HepG2 (cell line): Measurements from ENCODE around the gene ZNF616. TPM values are rescaled to one million over a fixed set of nuclear protein-coding genes. Genes with fewer than 3 reads are reported as not detected.

ENCODE experiments used
- ATAC-seq: fragments of 200-7000 bp; cut with Tn5 transposase; 3 replicates; pipeline ENCODE4 v1.9.1; 2020; ENCODE audit warnings: mild to moderate bottlenecking, moderate library complexity
- BruUV-seq: library from RNA; stranded (reverse); fragments of 400-500 nt; replicated peaks from 2 replicates; lab custom pipeline; 2021; lab: Mats Ljungman, UMichigan
- CTCF ChIA-PET: fragments of 300-600 bp; formaldehyde crosslinking; extraction: SDS; loops from one replicate; lab custom pipeline; 2021; ENCODE audit warnings: low total read pairs, inconsistent platforms, low intra/inter-chr PET ratio; lab: Yijun Ruan, JAX
- POLR2A ChIA-PET: fragments of 350-600 bp; sonication (Branson Sonifier 250); formaldehyde crosslinking; loops from one replicate; lab custom pipeline; 2020; ENCODE audit warnings: antibody characterized with exemption, inconsistent platforms; lab: Yijun Ruan, JAX
- DNase-seq: peaks from one replicate; pipeline ENCODE4 v3.0.0-alpha.2; 2015; ENCODE audit warnings: low spot score
- FAIRE-seq: peaks from 3 replicates; lab custom pipeline; 2011; peaks lifted over from hg19 to GRCh38; lab: Jason Lieb, UNC
- H2AFZ ChIP-seq: one replicate; pipeline ENCODE4 v1.6.1; 2011; ENCODE audit warnings: low read length, inconsistent platforms
- H3K27ac ChIP-seq: fragments of 300-600 bp; 3 replicates; pipeline ENCODE4 v1.8.0; 2011; ENCODE audit warnings: mixed run types, mild to moderate bottlenecking, mixed read lengths, low read length, inconsistent platforms; ENCODE audit not compliant: insufficient read depth; ENCODE audit errors: extremely low read length
- H3K27me3 ChIP-seq, 2 experiments: fragments of 200-600 bp in 1 of 2; 2 replicates in 1 of 2; 3 replicates in 1 of 2; pipeline versions ENCODE4 v1.6.0 to v1.8.0; 2011; ENCODE audit warnings: low read length in 2 of 2, mild to moderate bottlenecking in 2 of 2, moderate library complexity in 2 of 2, inconsistent platforms in 1 of 2; ENCODE audit not compliant: insufficient read depth in 2 of 2, control insufficient read depth in 1 of 2
- H3K36me3 ChIP-seq, 2 experiments: fragments of 200-600 bp in 1 of 2; replicated peaks in 1 of 2; 2 replicates in 1 of 2; 3 replicates in 1 of 2; pipeline versions ENCODE4 v1.5.1 to v1.8.0; 2011; ENCODE audit warnings: low read length in 2 of 2, inconsistent platforms in 1 of 2; ENCODE audit not compliant: insufficient read depth in 2 of 2, control insufficient read depth in 1 of 2
- H3K4me1 ChIP-seq: 2 replicates; pipeline ENCODE4 v1.5.1; 2012; ENCODE audit warnings: low read length, inconsistent platforms; ENCODE audit not compliant: insufficient read depth
- H3K4me2 ChIP-seq: 2 replicates; pipeline ENCODE4 v1.6.0; 2011; ENCODE audit warnings: low read depth, low read length, inconsistent platforms
- H3K4me3 ChIP-seq, 3 experiments: fragments of 200-600 bp in 1 of 3; sonication (generic), shearing (Covaris generic) in 1 of 3; replicated peaks in 1 of 3; 2 replicates each; pipeline ENCODE4 v1.5.1; 2011 to 2016; ENCODE audit warnings: low read length in 3 of 3, inconsistent platforms in 2 of 3, low read depth in 2 of 3, mild to moderate bottlenecking in 2 of 3, control low read depth in 1 of 3, mixed read lengths in 1 of 3; ENCODE audit not compliant: insufficient read depth in 1 of 3
- H3K79me2 ChIP-seq: one replicate; pipeline ENCODE4 v1.6.1; 2011; ENCODE audit warnings: low read length, inconsistent platforms; ENCODE audit not compliant: insufficient read depth
- H3K9ac ChIP-seq: 2 replicates; pipeline ENCODE4 v1.6.0; 2011; ENCODE audit warnings: mild to moderate bottlenecking, low read depth, low read length, inconsistent platforms; ENCODE audit not compliant: insufficient read depth
- H3K9me3 ChIP-seq: 2 replicates; pipeline ENCODE4 v1.5.1; 2012; ENCODE audit warnings: mild to moderate bottlenecking, low read length
- H4K20me1 ChIP-seq: 2 replicates; pipeline ENCODE4 v1.6.0; 2011; ENCODE audit warnings: inconsistent platforms, mild to moderate bottlenecking, low read length, moderate library complexity; ENCODE audit not compliant: insufficient read depth
- ASH2L ChIP-seq: fragments of 300-600, 200-600 bp; sonication (generic); IDR thresholded peaks from 2 replicates; pipeline ENCODE4 v1.7.0; 2017; ENCODE audit warnings: low read depth, mild to moderate bottlenecking, moderate library complexity, mixed read lengths, low read length; ENCODE audit not compliant: insufficient read length
- IKZF4 ChIP-seq: sonication (generic); formaldehyde crosslinking; IDR thresholded peaks from 2 replicates; pipeline ENCODE4 v1.5.1; 2020; ENCODE audit warnings: borderline replicate concordance, mild to moderate bottlenecking, low read depth, missing genetic modification reagents; ENCODE audit errors: not compliant biosample characterization
- MXI1 ChIP-seq: IDR thresholded peaks from 3 replicates; pipeline ENCODE4 v1.6.1; 2012; ENCODE audit warnings: low read depth, low read length, inconsistent platforms, borderline replicate concordance
- NFKBIZ ChIP-seq: IDR thresholded peaks from 2 replicates; pipeline ENCODE4 v1.6.1; 2018; ENCODE audit warnings: missing genetic modification reagents, missing compliant biosample characterization
- NFRKB ChIP-seq: fragments of 450-650 bp; IDR thresholded peaks from 2 replicates; pipeline ENCODE4 v1.6.1; 2017
- NR2F1 ChIP-seq, 2 experiments: fragments of 450-650 bp in 1 of 2; formaldehyde crosslinking in 1 of 2; IDR thresholded peaks; 2 replicates each; pipeline versions ENCODE4 v1.5.0 to v1.6.1; 2016 to 2020; ENCODE audit warnings: mild to moderate bottlenecking in 1 of 2, missing compliant biosample characterization in 1 of 2, missing genetic modification reagents in 1 of 2, moderate library complexity in 1 of 2
- SETDB1 ChIP-seq: sonication (generic); formaldehyde crosslinking; IDR thresholded peaks from 2 replicates; pipeline ENCODE4 v1.5.1; 2020; ENCODE audit warnings: missing genetic modification reagents, mild to moderate bottlenecking, borderline replicate concordance
- XBP1 ChIP-seq: sonication (generic); formaldehyde crosslinking; IDR thresholded peaks from 2 replicates; pipeline ENCODE4 v1.5.0; 2020; ENCODE audit warnings: missing genetic modification reagents
- ZMAT3 ChIP-seq: sonication (generic); formaldehyde crosslinking; conservative IDR thresholded peaks from 2 replicates; pipeline ENCODE4 v1.7.0; 2021; ENCODE audit warnings: missing genetic modification reagents
- ZNF441 ChIP-seq: sonication (generic); formaldehyde crosslinking; IDR thresholded peaks from 2 replicates; pipeline ENCODE4 v1.7.0; 2021; ENCODE audit warnings: missing genetic modification reagents, borderline replicate concordance
- ZNF468 ChIP-seq: sonication (generic); formaldehyde crosslinking; IDR thresholded peaks from 2 replicates; pipeline ENCODE4 v1.8.0; 2022; ENCODE audit warnings: mild to moderate bottlenecking, moderate library complexity, missing genetic modification reagents
- ZNF501 ChIP-seq: sonication (generic); formaldehyde crosslinking; IDR thresholded peaks from 2 replicates; pipeline ENCODE4 v1.5.1; 2020; ENCODE audit warnings: mild to moderate bottlenecking, moderate library complexity, missing genetic modification reagents
- ZNF792 ChIP-seq: IDR thresholded peaks from 2 replicates; pipeline ENCODE4 v1.6.1; 2016
- ZNF878 ChIP-seq: sonication (generic); formaldehyde crosslinking; IDR thresholded peaks from 2 replicates; pipeline ENCODE4 v1.8.1; 2023; ENCODE audit warnings: mild to moderate bottlenecking, missing genetic modification reagents, moderate library complexity
- ZSCAN21 ChIP-seq: sonication (generic); formaldehyde crosslinking; IDR thresholded peaks from 2 replicates; pipeline ENCODE4 v1.8.0; 2022; ENCODE audit warnings: mild to moderate bottlenecking, missing genetic modification reagents, moderate library complexity, borderline replicate concordance
- WGBS: methylation state at CpG from one replicate; pipeline ENCODE4 v1.1.6; 2017; ENCODE audit warnings: low lambda C conversion rate; 5-methylcytosine and 5-hydroxymethylcytosine counted together
- in situ Hi-C: cut with HindIII; loops from 2 replicates; pipeline ENCODE4 v1.10.0; 2017; ENCODE audit warnings: low pct_unique_long_range_greater_than_20kb; ENCODE audit not compliant: extremely low pct_ligation_motif_present
- intact Hi-C: fragments of 100-400 bp; cut with micrococcal nuclease; formaldehyde crosslinking; loops from one replicate; pipeline ENCODE4 v1.10.0; 2022; ENCODE audit not compliant: unreplicated experiment
- polyA plus RNA-seq, 8 experiments: library from polyadenylated mRNA; depleted of rRNA in 3 of 8; stranded (reverse) in 7 of 8; unstranded in 1 of 8; fragments of >200 nt; fragmentation: Illumina TruSeq in 4 of 8; extraction: Trizol in 4 of 8; gene quantifications; 2 replicates each; pipeline versions ENCODE4 v1.2.1 to v1.2.3, GENCODE V29; 2011 to 2016; ENCODE audit warnings: low read depth in 4 of 8, missing spikeins in 1 of 8, mixed read lengths in 1 of 8; ENCODE audit not compliant: insufficient read depth in 1 of 8
- total RNA-seq, 5 experiments: library from RNA; depleted of rRNA; stranded (reverse); fragments of >200 nt; fragmentation: Illumina TruSeq; extraction: Trizol; gene quantifications; 2 replicates each; pipeline ENCODE4 v1.2.3, GENCODE V29; 2016; ENCODE audit warnings: low read depth in 1 of 5
- TF ChIP-seq, protein P1 (sequence below): IDR thresholded peaks from 2 replicates; pipeline ENCODE4 v1.6.1; 2016; ENCODE audit warnings: missing compliant biosample characterization, missing genetic modification reagents, borderline replicate concordance
- TF ChIP-seq, protein P2 (sequence below): sonication (generic); formaldehyde crosslinking; IDR thresholded peaks from 2 replicates; pipeline ENCODE4 v1.8.1; 2022; ENCODE audit warnings: low read depth, mild to moderate bottlenecking, missing genetic modification reagents
- TF ChIP-seq, protein P3 (sequence below): IDR thresholded peaks from 2 replicates; pipeline ENCODE4 v1.6.1; 2016; ENCODE audit warnings: low read depth, control low read depth
- TF ChIP-seq, protein P4 (sequence below): sonication (generic); formaldehyde crosslinking; IDR thresholded peaks from 2 replicates; pipeline ENCODE4 v1.8.1; 2023; ENCODE audit warnings: missing genetic modification reagents, mild to moderate bottlenecking, borderline replicate concordance

Gene ZNF616
- total and polyA plus RNA-seq, 2 of the 13 experiments (the other 11 are each of a cell fraction or from before 2014, with no cell fraction given): 2.2 to 10.4 TPM

DNA sequence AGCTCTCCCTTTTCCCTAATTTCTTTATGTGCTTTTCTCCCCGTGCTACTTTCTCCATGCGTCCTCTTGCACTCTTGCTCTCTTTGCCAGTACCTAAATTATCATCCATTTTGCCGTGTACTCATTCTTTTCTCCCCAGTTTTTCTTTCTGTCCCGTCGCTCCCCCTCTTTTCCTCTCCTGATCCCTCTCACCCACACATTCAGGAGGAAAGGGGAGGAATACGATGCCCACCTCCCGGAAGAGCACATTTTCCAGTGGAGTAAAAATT, 821 bp downstream of the ZNF616 start:
- Histone ChIP-seq H3K9me3 (peaks cover 50% of the 10 kb centered on the region), H3K27ac (peak overlapping the region; percentile 94), H3K79me2 (peaks cover 24% of the 10 kb centered on the region), H3K4me3 (peak overlapping the region; percentile 92 to 96 (median 93)), H3K27me3 (no peaks in the 10 kb centered on the region; a peak in 1 of 5 replicates), H4K20me1 (no peaks in the 10 kb centered on the region), H3K36me3 (peaks cover 1 to 6% of the 10 kb centered on the region in 2 experiments; a peak in 3 of 5 replicates), H3K9ac (peak overlapping the region; percentile 94), H3K4me1 (peaks cover 25% of the 10 kb centered on the region), H2AFZ (no peak overlapping the region), H3K4me2 (peak overlapping the region; percentile 93)
- no TSS peak for BruUV-seq
- DNase-seq: no peak
- WGBS: under 1% methylated on average over 7 of the region's 7 CpGs
- intact Hi-C loops: loop anchor here (1.0 to 2.0 kb wide), 2 partner anchors 50 to 98 kb away; no protein-coding TSS in a partner anchor
- ChIA-PET POLR2A (interaction anchor here (3.9 kb wide), 1 partner anchor 50 kb away, joined by 23 read pairs; the partner anchor contains the start of gene PPP2R1A), CTCF (interaction anchor here (1.8 kb wide), 1 partner anchor 98 kb away, joined by 17 read pairs; no protein-coding TSS in a partner anchor)
- ATAC-seq: no peak
- in situ Hi-C loops: loop anchor here (10.0 kb wide), 1 partner anchor 96 kb away; no protein-coding TSS in a partner anchor
- no peak for FAIRE-seq
- TF ChIP-seq ZSCAN21 (CRISPR knock-in tag) (0 out of 2 replicates have a peak, but pooled peaks have one; percentile 38), NFRKB (no peak), ASH2L (peak; percentile 66), XBP1 (CRISPR knock-in tag) (no peak), ZNF441 (CRISPR knock-in tag) (0 out of 2 replicates have a peak, but pooled peaks have one; percentile 17), NFKBIZ (CRISPR knock-in tag) (no peak), ZMAT3 (CRISPR knock-in tag) (0 out of 2 replicates have a peak, but pooled peaks have one; percentile 28), ZNF501 (CRISPR knock-in tag) (peak; percentile 69; the same call in 1 of the 2 replicates), ZNF792 (CRISPR knock-in tag) (no peak), ZNF468 (CRISPR knock-in tag) (peak; percentile 62; the same call in 1 of the 2 replicates), MXI1 (no peak), IKZF4 (CRISPR knock-in tag) (no peak), NR2F1 (CRISPR knock-in tag; IDR thresholded peaks at IDR 0.05) (no peak), ZNF878 (CRISPR knock-in tag) (peak; percentile 11; the same call in 1 of the 2 replicates), SETDB1 (CRISPR knock-in tag) (no peak)
- TF ChIP-seq, protein P1, sequence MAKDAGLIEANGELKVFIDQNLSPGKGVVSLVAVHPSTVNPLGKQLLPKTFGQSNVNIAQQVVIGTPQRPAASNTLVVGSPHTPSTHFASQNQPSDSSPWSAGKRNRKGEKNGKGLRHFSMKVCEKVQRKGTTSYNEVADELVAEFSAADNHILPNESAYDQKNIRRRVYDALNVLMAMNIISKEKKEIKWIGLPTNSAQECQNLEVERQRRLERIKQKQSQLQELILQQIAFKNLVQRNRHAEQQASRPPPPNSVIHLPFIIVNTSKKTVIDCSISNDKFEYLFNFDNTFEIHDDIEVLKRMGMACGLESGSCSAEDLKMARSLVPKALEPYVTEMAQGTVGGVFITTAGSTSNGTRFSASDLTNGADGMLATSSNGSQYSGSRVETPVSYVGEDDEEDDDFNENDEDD (CRISPR knock-in tag): no peak
- TF ChIP-seq, protein P2, sequence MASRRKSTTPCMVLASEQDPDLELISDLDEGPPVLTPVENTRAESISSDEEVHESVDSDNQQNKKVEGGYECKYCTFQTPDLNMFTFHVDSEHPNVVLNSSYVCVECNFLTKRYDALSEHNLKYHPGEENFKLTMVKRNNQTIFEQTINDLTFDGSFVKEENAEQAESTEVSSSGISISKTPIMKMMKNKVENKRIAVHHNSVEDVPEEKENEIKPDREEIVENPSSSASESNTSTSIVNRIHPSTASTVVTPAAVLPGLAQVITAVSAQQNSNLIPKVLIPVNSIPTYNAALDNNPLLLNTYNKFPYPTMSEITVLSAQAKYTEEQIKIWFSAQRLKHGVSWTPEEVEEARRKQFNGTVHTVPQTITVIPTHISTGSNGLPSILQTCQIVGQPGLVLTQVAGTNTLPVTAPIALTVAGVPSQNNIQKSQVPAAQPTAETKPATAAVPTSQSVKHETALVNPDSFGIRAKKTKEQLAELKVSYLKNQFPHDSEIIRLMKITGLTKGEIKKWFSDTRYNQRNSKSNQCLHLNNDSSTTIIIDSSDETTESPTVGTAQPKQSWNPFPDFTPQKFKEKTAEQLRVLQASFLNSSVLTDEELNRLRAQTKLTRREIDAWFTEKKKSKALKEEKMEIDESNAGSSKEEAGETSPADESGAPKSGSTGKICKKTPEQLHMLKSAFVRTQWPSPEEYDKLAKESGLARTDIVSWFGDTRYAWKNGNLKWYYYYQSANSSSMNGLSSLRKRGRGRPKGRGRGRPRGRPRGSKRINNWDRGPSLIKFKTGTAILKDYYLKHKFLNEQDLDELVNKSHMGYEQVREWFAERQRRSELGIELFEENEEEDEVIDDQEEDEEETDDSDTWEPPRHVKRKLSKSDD (CRISPR knock-in tag): 0 out of 2 replicates have a peak, but pooled peaks have one; percentile 57
- TF ChIP-seq, protein P3, sequence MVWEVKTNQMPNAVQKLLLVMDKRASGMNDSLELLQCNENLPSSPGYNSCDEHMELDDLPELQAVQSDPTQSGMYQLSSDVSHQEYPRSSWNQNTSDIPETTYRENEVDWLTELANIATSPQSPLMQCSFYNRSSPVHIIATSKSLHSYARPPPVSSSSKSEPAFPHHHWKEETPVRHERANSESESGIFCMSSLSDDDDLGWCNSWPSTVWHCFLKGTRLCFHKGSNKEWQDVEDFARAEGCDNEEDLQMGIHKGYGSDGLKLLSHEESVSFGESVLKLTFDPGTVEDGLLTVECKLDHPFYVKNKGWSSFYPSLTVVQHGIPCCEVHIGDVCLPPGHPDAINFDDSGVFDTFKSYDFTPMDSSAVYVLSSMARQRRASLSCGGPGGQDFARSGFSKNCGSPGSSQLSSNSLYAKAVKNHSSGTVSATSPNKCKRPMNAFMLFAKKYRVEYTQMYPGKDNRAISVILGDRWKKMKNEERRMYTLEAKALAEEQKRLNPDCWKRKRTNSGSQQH (CRISPR knock-in tag): peak; percentile 19; the same call in 1 of the 2 replicates
- TF ChIP-seq, protein P4, sequence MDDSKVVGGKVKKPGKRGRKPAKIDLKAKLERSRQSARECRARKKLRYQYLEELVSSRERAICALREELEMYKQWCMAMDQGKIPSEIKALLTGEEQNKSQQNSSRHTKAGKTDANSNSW: no peak
